Fibroblast of lung (primary cell): ENCODE measurements around the gene CCM2. TPM values are rescaled to one million over a fixed set of nuclear protein-coding genes. Genes with fewer than 3 reads are reported as not detected.

Experiments used
- DNase-seq, 2 donors: peaks; one replicate each; pipeline versions ENCODE4 v3.0.0 to v3.0.0-alpha.2; 2010; ENCODE audit warnings: low read depth in 2 of 2
- H2AFZ ChIP-seq: 2 replicates; pipeline ENCODE4 v1.5.1; 2012; ENCODE audit warnings: low read length, control low read depth, inconsistent platforms
- H3K27ac ChIP-seq: 2 replicates; pipeline ENCODE4 v1.5.1; 2011; ENCODE audit warnings: low read length, control low read depth; ENCODE audit not compliant: insufficient read depth
- H3K27me3 ChIP-seq: 2 replicates; pipeline ENCODE4 v1.5.1; 2011; ENCODE audit warnings: mild to moderate bottlenecking, low read length; ENCODE audit not compliant: control insufficient read depth, insufficient read depth
- H3K36me3 ChIP-seq: 2 replicates; pipeline ENCODE4 v1.5.1; 2011; ENCODE audit warnings: low read length; ENCODE audit not compliant: control insufficient read depth, insufficient read depth
- H3K4me1 ChIP-seq: 2 replicates; pipeline ENCODE4 v1.5.1; 2011; ENCODE audit warnings: low read length; ENCODE audit not compliant: control insufficient read depth, insufficient read depth; ENCODE audit errors: extremely low read depth
- H3K4me2 ChIP-seq: 2 replicates; pipeline ENCODE4 v1.5.1; 2011; ENCODE audit warnings: low read length, control low read depth; ENCODE audit not compliant: insufficient read depth; ENCODE audit errors: extremely low read depth
- H3K4me3 ChIP-seq, 4 experiments: fragments of 200-600 bp in 1 of 4; sonication (generic) in 1 of 4; replicated peaks in 1 of 4; 2 replicates each; pipeline ENCODE4 v1.5.1; 2011 to 2016; ENCODE audit warnings: low read length in 4 of 4, low read depth in 3 of 4, mild to moderate bottlenecking in 3 of 4, control low read depth in 2 of 4, inconsistent platforms in 1 of 4, mixed read lengths in 1 of 4; ENCODE audit not compliant: insufficient read depth in 1 of 4; ENCODE audit errors: control extremely low read depth in 1 of 4
- H3K79me2 ChIP-seq: 2 replicates; pipeline ENCODE4 v1.5.1; 2012; ENCODE audit warnings: mild to moderate bottlenecking, low read length, inconsistent platforms; ENCODE audit not compliant: control insufficient read depth, insufficient read depth
- H3K9ac ChIP-seq: 2 replicates; pipeline ENCODE4 v1.5.1; 2011; ENCODE audit warnings: mild to moderate bottlenecking, low read length, control low read depth; ENCODE audit not compliant: insufficient read depth
- H3K9me3 ChIP-seq: 2 replicates; pipeline ENCODE4 v1.5.1; 2012; ENCODE audit warnings: low read depth, low read length; ENCODE audit not compliant: control insufficient read depth, insufficient read depth
- H4K20me1 ChIP-seq: 2 replicates; pipeline ENCODE4 v1.5.1; 2011; ENCODE audit warnings: low read length; ENCODE audit not compliant: control insufficient read depth, insufficient read depth; ENCODE audit errors: extremely low read depth
- EZH2 ChIP-seq: IDR thresholded peaks from 2 replicates; pipeline ENCODE4 v1.5.1; 2012; ENCODE audit warnings: low read length, control low read depth, mild to moderate bottlenecking; ENCODE audit errors: missing control alignments
- polyA plus RNA-seq, 2 donors: library from polyadenylated mRNA; depleted of rRNA in 1 of 2; stranded (reverse) in 1 of 2; unstranded in 1 of 2; fragments of >200 nt; gene quantifications; 2 replicates each; pipeline ENCODE4 v1.2.1, GENCODE V29; 2011 to 2012; ENCODE audit warnings: missing spikeins in 1 of 2
- total RNA-seq: library from RNA; depleted of rRNA; stranded (reverse); fragments of >200 nt; gene quantifications from 2 replicates; pipeline ENCODE4 v1.2.1, GENCODE V29; 2014
- TF ChIP-seq, protein P1 (sequence below), 2 donors: IDR thresholded peaks in 1 of 2; conservative IDR thresholded peaks in 1 of 2; 1 replicate in 1 of 2; 2 replicates in 1 of 2; pipeline ENCODE4 v1.5.1; 2011 to 2012; ENCODE audit warnings: low read length in 2 of 2, control low read depth in 1 of 2, inconsistent platforms in 1 of 2, low read depth in 1 of 2, mild to moderate bottlenecking in 1 of 2

The CCM2 gene
- total and polyA plus RNA-seq, 2 donors (not counting 1 experiment from before 2014, with no cell fraction given) = 27.8 to 52.4 TPM

- H4K20me1 ChIP-seq = no peaks in the 10 kb centered on the region
- no peak overlapping the region for H3K4me3 ChIP-seq
- H3K4me1 ChIP-seq = no peaks in the 10 kb centered on the region
- H3K9me3 ChIP-seq = no peaks in the 10 kb centered on the region
- H3K79me2 ChIP-seq = no peaks in the 10 kb centered on the region
- TF ChIP-seq, protein P1, sequence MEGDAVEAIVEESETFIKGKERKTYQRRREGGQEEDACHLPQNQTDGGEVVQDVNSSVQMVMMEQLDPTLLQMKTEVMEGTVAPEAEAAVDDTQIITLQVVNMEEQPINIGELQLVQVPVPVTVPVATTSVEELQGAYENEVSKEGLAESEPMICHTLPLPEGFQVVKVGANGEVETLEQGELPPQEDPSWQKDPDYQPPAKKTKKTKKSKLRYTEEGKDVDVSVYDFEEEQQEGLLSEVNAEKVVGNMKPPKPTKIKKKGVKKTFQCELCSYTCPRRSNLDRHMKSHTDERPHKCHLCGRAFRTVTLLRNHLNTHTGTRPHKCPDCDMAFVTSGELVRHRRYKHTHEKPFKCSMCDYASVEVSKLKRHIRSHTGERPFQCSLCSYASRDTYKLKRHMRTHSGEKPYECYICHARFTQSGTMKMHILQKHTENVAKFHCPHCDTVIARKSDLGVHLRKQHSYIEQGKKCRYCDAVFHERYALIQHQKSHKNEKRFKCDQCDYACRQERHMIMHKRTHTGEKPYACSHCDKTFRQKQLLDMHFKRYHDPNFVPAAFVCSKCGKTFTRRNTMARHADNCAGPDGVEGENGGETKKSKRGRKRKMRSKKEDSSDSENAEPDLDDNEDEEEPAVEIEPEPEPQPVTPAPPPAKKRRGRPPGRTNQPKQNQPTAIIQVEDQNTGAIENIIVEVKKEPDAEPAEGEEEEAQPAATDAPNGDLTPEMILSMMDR (conservative IDR thresholded peaks at IDR 0.05 in 1 of 2, IDR thresholded peaks at IDR 0.05 in 1 of 2; ENCODE audit: low read depth in 1 of 2, low read length in 2 of 2) = no peak
- no peak for TF ChIP-seq EZH2
- DNase-seq = no peak
- no peak overlapping the region for H2AFZ ChIP-seq
- no peaks in the 10 kb centered on the region for H3K27me3 ChIP-seq
- peaks cover 17% of the 10 kb centered on the region for H3K36me3 ChIP-seq
- no peak overlapping the region for H3K9ac ChIP-seq
- no peak overlapping the region for H3K27ac ChIP-seq
- no peak overlapping the region for H3K4me2 ChIP-seq
Observed at GRCh38 chr7:45072131-45073030, 72.4 kb downstream of the CCM2 start.

- Histone ChIP-seq H3K4me3 (no peak overlapping the region), H2AFZ (no peak overlapping the region), H4K20me1 (no peaks in the 10 kb centered on the region), H3K27ac (no peak overlapping the region), H3K9ac (no peak overlapping the region), H3K79me2 (no peaks in the 10 kb centered on the region), H3K9me3 (no peaks in the 10 kb centered on the region), H3K4me2 (no peak overlapping the region), H3K4me1 (no peaks in the 10 kb centered on the region), H3K36me3 (peaks cover 17% of the 10 kb centered on the region), H3K27me3 (no peaks in the 10 kb centered on the region)
- no peak for DNase-seq
- no peak for TF ChIP-seq EZH2
- TF ChIP-seq, protein P1 (conservative IDR thresholded peaks at IDR 0.05 in 1 of 2, IDR thresholded peaks at IDR 0.05 in 1 of 2; ENCODE audit: low read depth in 1 of 2, low read length in 2 of 2) = no peak
Observed at GRCh38 chr7:45073031-45073785, 73.2 kb downstream of the CCM2 start.

- TF ChIP-seq, protein P1 (conservative IDR thresholded peaks at IDR 0.05 in 1 of 2, IDR thresholded peaks at IDR 0.05 in 1 of 2; ENCODE audit: low read depth in 1 of 2, low read length in 2 of 2) = no peak
- TF ChIP-seq EZH2 = no peak
- DNase-seq = no peak
- Histone ChIP-seq H3K4me2 (no peak overlapping the region), H3K27me3 (no peaks in the 10 kb centered on the region), H3K27ac (no peak overlapping the region), H3K79me2 (no peaks in the 10 kb centered on the region), H3K9ac (no peak overlapping the region), H4K20me1 (no peaks in the 10 kb centered on the region), H3K4me1 (no peaks in the 10 kb centered on the region), H2AFZ (no peak overlapping the region), H3K4me3 (no peak overlapping the region), H3K36me3 (peaks cover 17% of the 10 kb centered on the region), H3K9me3 (no peaks in the 10 kb centered on the region)
Observed at GRCh38 chr7:45073786-45074527, 74.0 kb downstream of the CCM2 start.
